Activated naive CD8-positive, alpha-beta T cell treated with anti-CD3 and anti-CD28 coated beads, Interleukin-2, amount 10 ng/mL, durations not matched to agents 7 days and 5 days (primary cell): Measurements from ENCODE around the gene RAVER1. TPM values are rescaled to one million over a fixed set of nuclear protein-coding genes. Genes with fewer than 3 reads are reported as not detected.
A peak's percentile ranks its signal among the peaks of the same experiment; 100 is the strongest.

Experiments used
- ATAC-seq: fragments of 150-1000 bp; cut with Tn5 transposase; one replicate; pipeline ENCODE4 v1.10.0; 2021; ENCODE audit warnings: low read depth, moderate library complexity
- POLR2A ChIA-PET: fragments of 350-600 bp; sonication (Branson Sonifier 250); formaldehyde crosslinking; loops from one replicate; lab custom pipeline; 2021; ENCODE audit warnings: antibody characterized with exemption; lab: Charles Lee
- DNase-seq: peaks from one replicate; pipeline ENCODE4 v3.0.0; 2021
- H3K27ac Mint-ChIP-seq: one replicate; pipeline ENCODE4 v1.8.0; 2022; ENCODE audit warnings: mild to moderate bottlenecking, mixed read lengths
- H3K27me3 Mint-ChIP-seq: one replicate; pipeline ENCODE4 v1.8.0; 2022; ENCODE audit warnings: mild to moderate bottlenecking, moderate library complexity, mixed read lengths
- H3K36me3 Mint-ChIP-seq: one replicate; pipeline ENCODE4 v1.8.0; 2021; ENCODE audit warnings: mild to moderate bottlenecking, mixed read lengths
- H3K4me1 Mint-ChIP-seq: one replicate; pipeline ENCODE4 v1.8.0; 2021; ENCODE audit warnings: mixed read lengths
- H3K4me3 Mint-ChIP-seq: one replicate; pipeline ENCODE4 v1.8.0; 2022; ENCODE audit warnings: mild to moderate bottlenecking, moderate library complexity, mixed read lengths
- H3K9me3 Mint-ChIP-seq: one replicate; pipeline ENCODE4 v1.8.0; 2021; ENCODE audit warnings: mixed read lengths
- total RNA-seq, 2 experiments: library from RNA; stranded (reverse); gene quantifications; one replicate each; pipeline ENCODE4 v1.2.3, GENCODE V29; 2021

Gene RAVER1
- total RNA-seq, 2 experiments from 2014 or later = 77.9 to 78.5 TPM

DNA sequence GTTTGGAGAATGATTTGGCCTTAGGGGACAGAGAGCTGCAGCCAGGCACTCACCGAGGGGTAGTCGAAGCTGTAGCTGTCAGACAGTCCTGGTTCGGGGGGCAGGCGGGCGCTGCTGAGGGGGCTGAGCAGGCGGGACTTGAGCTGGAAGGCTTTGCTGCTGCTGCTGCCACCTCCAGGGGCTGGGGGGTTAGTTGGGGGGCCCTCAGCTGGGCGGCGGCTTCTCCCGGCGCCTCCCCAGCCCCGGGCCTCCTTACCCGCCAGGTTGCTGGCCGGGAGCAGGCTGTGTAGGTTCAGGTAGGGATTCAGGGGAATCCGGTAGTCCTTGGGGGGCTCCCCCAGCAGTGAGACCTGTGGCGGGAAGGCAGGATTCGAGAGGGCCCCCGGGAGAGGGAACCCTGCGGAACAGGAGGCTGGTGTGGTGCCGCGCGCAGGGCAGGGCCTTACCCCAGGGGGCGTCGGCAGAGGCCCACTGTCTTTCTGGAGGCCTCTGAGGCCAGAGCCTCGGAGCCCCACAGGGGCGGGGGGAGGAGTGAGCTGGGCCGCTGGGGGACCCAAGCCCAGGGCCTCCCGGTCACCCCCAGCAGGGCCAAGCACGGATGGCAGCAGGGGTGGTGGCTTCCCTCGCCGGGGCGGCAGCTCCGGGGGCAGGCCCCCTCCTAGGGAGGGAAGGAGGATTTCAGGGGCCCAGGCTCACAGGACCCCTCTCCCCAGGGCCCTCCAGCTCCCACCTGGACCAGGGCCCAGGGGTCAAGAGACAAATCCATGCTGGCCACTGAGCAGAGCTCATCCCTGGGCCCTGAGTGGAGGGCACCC, 12.5 kb downstream of the RAVER1 start:
- H3K4me3 Mint-ChIP-seq = no peak overlapping the region
- no peaks in the 10 kb centered on the region for H3K27me3 Mint-ChIP-seq
- peaks cover 4% of the 10 kb centered on the region for H3K4me1 Mint-ChIP-seq
- H3K27ac Mint-ChIP-seq = no peak overlapping the region
- no peaks in the 10 kb centered on the region for H3K9me3 Mint-ChIP-seq
- DNase-seq (no peak), ATAC-seq (no peak)
- H3K36me3 Mint-ChIP-seq = peaks cover 15% of the 10 kb centered on the region
- POLR2A ChIA-PET = interaction anchor here (0.6 to 0.7 kb wide), 2 partner anchors 614 to 1238 kb away, joined by 3 read pairs; partner anchors contain the start of gene ELOF1

DNA sequence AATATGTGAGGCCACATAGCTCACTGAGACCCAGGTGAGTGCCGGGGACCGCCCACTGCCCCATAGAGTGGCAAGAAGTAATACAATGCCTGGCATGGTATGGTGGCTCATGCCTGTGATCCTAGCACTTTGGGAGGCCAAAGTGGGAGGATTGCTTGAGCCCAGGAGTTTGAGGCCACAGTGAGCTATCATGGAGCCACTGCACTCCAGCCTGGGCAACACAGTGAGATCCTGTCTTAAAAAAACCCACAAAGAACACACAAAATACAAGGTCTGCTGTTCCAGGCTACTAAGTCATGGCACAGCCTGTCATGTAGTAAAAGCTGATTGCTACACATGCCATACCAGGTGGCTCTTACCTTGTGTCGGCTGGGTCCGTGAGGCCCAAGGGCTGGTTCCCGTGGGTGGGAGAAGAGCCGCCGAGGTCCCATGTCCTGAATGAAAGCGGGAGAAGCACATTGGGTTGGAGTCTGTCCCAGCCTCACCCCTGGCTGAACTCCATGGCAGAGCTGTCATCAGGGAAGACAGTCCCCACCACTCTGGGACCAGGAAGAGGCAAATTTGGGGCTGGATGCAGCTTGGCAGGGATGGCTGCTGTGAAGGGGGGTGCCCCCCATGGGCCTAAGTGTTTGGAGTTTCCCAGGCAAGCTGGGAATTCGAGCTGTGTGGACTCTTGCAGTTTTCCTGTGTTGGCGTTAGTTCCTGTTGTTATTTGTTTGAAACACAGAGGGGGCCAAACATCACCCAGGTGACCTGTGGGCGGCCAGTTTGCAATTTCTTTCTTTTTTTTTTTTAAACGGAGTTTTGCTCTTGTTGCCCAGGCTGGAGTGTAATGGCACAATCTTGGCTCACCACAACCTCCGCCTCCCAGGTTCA, 14.3 kb downstream of the RAVER1 start:
- ATAC-seq (no peak), DNase-seq (no peak)
- no peak overlapping the region for H3K4me3 Mint-ChIP-seq
- peaks cover 15% of the 10 kb centered on the region for H3K36me3 Mint-ChIP-seq
- H3K27me3 Mint-ChIP-seq = no peaks in the 10 kb centered on the region
- no peak overlapping the region for H3K27ac Mint-ChIP-seq
- peaks cover 11% of the 10 kb centered on the region for H3K4me1 Mint-ChIP-seq
- H3K9me3 Mint-ChIP-seq = no peaks in the 10 kb centered on the region
- POLR2A ChIA-PET = interaction anchor here (1.1 to 1.4 kb wide), 2 partner anchors 14 to 70 kb away, joined by 3 read pairs; partner anchors contain the start of gene RAVER1

- no peaks in the 10 kb centered on the region for H3K27me3 Mint-ChIP-seq
- H3K36me3 Mint-ChIP-seq = peaks cover 15% of the 10 kb centered on the region
- no peak for DNase-seq
- peaks cover 11% of the 10 kb centered on the region for H3K4me1 Mint-ChIP-seq
- ATAC-seq = no peak
- H3K9me3 Mint-ChIP-seq = no peaks in the 10 kb centered on the region
- H3K4me3 Mint-ChIP-seq = no peak overlapping the region
- H3K27ac Mint-ChIP-seq = no peak overlapping the region
- POLR2A ChIA-PET = interaction anchor here (1.1 to 1.6 kb wide), 3 partner anchors 15 to 71 kb away, joined by 3 to 7 read pairs (median 3); partner anchors contain the start of gene RAVER1
These were observed 15.4 kb downstream of the RAVER1 start for GRCh38 chr19:10317857-10318462.

DNA sequence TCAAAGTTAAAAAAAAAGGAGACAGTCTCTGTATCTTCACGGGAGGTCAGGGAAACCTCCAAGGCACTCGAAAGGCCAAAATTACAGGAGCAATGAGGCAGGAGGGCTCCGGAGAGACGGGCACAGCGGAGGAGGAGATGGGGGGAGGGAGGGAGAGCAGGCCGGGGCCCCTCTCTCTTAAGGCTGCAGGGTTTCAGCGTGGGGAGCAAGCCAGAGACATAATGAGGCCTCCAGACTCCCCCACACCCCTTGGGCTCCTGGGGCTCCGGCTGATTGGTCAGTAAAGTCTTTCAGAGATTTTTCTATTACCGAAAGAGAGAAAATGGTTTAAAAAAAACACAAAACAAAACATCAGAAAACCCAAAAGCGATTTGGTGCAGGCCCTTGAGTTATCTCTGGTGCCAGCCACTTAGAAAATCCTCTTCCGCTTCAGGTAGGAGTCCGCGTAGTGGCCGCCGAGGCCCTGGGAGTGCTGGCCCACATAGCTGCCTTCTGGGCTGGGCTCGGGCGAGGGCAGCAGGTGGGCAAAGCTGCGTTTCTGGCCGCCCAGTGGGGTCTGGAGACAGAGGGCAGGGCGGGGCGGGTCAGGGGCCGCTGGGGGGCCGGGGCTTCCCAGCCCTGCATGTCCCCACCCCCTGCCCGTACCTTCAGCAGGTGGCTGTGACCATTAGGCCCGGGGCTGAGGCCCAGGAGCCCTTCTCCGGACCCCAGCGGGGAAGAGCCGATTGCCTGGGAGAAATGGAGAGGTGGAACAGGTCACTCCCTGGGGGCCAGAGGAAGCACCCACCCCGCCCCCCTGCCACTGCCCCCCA, 16.1 kb downstream of the RAVER1 start:
- ATAC-seq = no peak
- DNase-seq = no peak
- no peak overlapping the region for H3K4me3 Mint-ChIP-seq
- H3K36me3 Mint-ChIP-seq = peaks cover 15% of the 10 kb centered on the region
- no peaks in the 10 kb centered on the region for H3K27me3 Mint-ChIP-seq
- no peak overlapping the region for H3K27ac Mint-ChIP-seq
- peaks cover 11% of the 10 kb centered on the region for H3K4me1 Mint-ChIP-seq
- POLR2A ChIA-PET = interaction anchor here (1.4 to 1.6 kb wide), 2 partner anchors 16 to 72 kb away, joined by 3 to 7 read pairs; partner anchors contain the start of gene RAVER1
- H3K9me3 Mint-ChIP-seq = no peaks in the 10 kb centered on the region

DNA sequence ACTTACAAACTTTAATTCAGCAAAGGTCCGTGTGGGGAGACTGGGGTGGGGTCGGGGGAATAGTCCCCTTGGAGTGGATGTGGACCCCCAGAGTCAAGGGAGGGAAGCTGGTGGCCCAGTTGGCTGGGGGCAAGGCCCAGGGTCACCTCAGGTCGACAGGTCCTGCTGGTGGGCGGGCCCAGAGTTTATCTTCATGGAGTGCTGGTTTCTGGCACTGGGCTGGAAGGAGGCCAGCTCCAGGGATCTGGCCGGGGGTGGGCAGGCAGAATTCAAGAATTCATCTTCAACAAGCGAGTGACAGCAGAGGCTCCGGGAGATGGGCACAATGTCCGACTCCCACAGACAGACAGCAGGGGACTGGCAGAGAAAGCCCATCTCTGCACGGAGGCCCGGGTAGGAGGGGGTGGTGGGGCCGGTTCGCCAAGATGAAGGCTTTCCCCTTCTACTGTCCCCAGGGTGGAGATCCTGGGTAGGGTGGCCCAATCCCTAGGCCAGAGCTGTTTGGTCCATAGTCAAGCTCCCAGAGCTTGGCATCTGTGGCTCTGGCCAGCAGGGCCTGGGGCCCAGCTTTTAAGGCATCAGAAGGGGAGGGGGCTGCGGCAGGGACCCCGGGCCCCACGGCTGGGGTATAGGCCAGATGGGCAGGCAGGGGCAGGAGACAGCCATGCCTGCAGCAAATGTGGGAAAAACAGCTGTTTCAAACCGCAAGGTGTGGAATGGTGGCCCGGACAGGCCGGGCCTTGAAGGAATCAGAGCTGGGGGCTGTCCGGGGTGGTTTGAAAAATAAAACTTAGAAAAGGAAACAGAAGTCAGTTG, 16.9 kb downstream of the RAVER1 start:
- H3K4me3 Mint-ChIP-seq = peak overlapping the region; percentile 93
- no peak for DNase-seq
- H3K36me3 Mint-ChIP-seq = peaks cover 11% of the 10 kb centered on the region
- no peak for ATAC-seq
- H3K27ac Mint-ChIP-seq = peak overlapping the region; percentile 77
- peaks cover 11% of the 10 kb centered on the region for H3K4me1 Mint-ChIP-seq
- no peaks in the 10 kb centered on the region for H3K27me3 Mint-ChIP-seq
- POLR2A ChIA-PET = interaction anchor here (1.6 to 2.2 kb wide), 2 partner anchors 17 to 46 kb away, joined by 7 to 8 read pairs; partner anchors contain the start of genes ICAM1 and RAVER1
- no peaks in the 10 kb centered on the region for H3K9me3 Mint-ChIP-seq

DNA sequence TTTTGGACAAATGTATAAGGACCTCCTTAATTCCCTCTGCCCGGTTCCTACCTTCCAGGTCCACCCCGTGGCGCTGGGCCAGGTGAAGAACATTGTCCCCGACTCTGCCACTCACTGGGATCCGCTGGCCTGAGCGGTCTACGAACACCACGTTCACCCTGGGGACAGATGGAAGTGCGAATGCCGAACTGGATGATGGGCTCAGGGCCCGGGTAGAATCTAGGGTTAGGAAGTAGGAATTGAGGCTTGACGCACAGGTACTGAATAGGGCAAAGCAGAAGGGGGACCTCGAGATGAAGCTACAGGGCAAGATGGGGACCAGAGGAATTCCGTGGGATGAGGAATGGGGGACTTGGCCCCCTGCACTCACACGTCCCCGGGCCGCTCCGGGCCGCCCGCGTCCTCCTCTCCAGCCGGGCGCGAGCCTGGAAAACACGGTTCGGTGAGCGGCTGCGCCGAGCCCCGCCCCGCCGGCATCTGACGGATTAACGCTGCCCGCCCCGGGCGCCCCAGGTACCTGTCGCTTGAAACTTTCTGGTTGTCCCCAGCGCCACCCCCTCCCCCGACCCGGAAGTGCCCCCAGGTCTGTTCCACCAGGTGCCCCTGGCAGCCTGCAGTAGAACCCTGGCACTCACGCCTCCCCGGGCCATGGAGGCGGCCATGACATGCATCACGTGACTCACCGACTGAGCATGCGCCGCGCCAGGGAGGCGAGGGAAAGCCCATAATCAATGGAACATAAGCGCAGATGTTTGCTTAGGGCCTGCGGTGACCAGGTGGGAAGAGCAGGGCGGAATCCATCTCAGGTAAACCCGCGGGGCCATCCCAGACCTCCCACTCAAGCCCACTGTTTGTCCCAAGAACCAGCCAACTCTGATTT, 17.8 kb downstream of the RAVER1 start, which contains the start of gene FDX2:
FDX2 (minus strand) TSS at position 681 of the 880 bp plus-strand sequence; CDS start at position 662, 19 bp downstream.
- ATAC-seq (peak; percentile 86), DNase-seq (peak; percentile 91)
- Mint-ChIP-seq H3K36me3 (peaks cover 11% of the 10 kb centered on the region), H3K9me3 (no peaks in the 10 kb centered on the region), H3K4me3 (peak within 1 kb of the TSS; percentile 93), H3K27me3 (no peaks in the 10 kb centered on the region), H3K4me1 (peaks cover 11% of the 10 kb centered on the region), H3K27ac (peak within 1 kb of the TSS; percentile 78)
- POLR2A ChIA-PET = interaction anchor here (0.7 to 2.2 kb wide), 3 partner anchors 18 to 380 kb away, joined by 4 to 8 read pairs (median 5); partner anchors contain the start of genes ICAM1 and RAVER1

DNA sequence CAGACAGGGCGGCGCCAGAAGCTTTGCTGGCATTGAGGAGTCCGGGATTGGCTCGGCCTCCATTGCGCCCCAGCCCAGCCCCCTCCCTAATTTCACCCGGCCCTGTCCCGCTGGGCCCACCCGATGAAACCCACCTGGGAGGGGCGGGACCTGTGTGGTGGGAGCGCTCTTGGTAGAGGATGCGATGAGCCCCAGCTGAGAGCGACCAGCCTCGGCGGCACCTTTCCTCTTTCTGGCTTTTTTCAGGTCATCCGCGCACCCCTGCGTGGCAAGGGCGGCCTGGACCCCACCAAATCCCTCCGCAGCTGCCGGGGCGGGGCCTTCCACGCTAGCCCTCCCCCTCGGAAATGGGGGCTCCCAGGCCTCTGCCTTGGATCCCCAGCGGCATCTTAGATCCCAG, 23.9 kb downstream of the RAVER1 start, which contains the start of gene ZGLP1:
ZGLP1 (minus strand) TSS at position 393 of the 400 bp plus-strand sequence.
- no peak within 1 kb of the TSS for H3K4me3 Mint-ChIP-seq
- no peak for ATAC-seq
- H3K27me3 Mint-ChIP-seq = no peaks in the 10 kb centered on the region
- POLR2A ChIA-PET = no interaction called here
- no peaks in the 10 kb centered on the region for H3K36me3 Mint-ChIP-seq
- DNase-seq = no peak
- no peaks in the 10 kb centered on the region for H3K9me3 Mint-ChIP-seq
- H3K27ac Mint-ChIP-seq = no peak within 1 kb of the TSS
- no peaks in the 10 kb centered on the region for H3K4me1 Mint-ChIP-seq

DNA sequence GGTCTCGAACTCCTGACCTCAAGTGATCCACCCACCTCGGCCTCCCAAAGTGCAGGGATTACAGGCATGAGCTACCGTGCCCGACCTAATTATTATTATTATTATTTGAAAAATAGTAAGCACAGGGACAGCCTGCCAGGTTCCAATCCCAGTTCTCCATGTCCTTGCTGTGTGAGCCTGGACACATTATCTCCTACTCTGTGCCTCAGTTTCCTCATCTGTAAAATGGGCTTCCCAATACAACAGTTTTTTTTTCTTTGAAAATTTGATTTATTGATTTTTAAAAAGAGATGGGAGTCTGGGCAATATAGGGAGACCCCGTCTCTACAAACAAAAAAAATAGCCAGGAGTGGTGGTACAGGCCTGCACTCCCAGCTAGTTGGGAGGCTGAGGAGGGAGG, 27.0 kb downstream of the RAVER1 start:
- no peak overlapping the region for H3K27ac Mint-ChIP-seq
- peaks cover 3% of the 10 kb centered on the region for H3K27me3 Mint-ChIP-seq
- ATAC-seq = no peak
- no peaks in the 10 kb centered on the region for H3K36me3 Mint-ChIP-seq
- no peak overlapping the region for H3K4me3 Mint-ChIP-seq
- POLR2A ChIA-PET = no interaction called here
- DNase-seq = no peak
- H3K9me3 Mint-ChIP-seq = no peaks in the 10 kb centered on the region
- H3K4me1 Mint-ChIP-seq = no peaks in the 10 kb centered on the region

DNA sequence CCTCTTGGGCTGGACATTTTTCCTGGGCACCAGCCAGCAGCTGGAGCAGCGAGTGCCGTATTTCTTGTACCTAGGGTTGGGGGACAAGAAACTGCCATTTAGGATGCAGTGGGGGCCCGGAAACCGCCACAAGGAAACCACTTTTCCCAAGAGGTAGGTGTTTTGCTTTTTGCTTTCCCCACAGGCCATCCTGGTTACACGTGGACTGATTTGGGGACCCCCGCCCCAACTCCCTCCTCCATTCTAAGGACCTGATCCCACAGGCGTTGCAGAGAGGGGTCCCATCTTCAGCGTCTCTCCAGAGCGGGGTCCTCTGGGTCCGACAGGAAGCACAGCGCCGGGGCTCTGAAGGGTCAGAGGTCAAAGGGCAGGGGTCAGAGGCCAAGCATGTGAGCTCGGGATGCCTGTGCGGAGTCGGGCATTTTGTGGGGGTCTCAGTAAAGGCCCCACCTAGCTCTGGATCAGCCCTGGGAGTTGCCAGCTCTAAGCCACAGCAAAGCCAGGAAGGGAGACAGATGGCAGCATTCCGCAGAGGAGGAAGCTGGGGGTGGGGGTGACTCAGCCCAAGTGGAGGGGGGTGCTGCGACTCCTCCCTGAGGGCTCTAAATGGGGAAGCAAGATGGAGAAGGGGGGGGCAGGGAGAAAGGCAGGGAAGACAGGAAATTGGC, 28.1 kb downstream of the RAVER1 start:
- no peak overlapping the region for H3K4me3 Mint-ChIP-seq
- no peaks in the 10 kb centered on the region for H3K4me1 Mint-ChIP-seq
- H3K27ac Mint-ChIP-seq = no peak overlapping the region
- POLR2A ChIA-PET = no interaction called here
- H3K27me3 Mint-ChIP-seq = peaks cover 6% of the 10 kb centered on the region
- ATAC-seq (no peak), DNase-seq (no peak)
- H3K36me3 Mint-ChIP-seq = no peaks in the 10 kb centered on the region
- no peaks in the 10 kb centered on the region for H3K9me3 Mint-ChIP-seq

DNA sequence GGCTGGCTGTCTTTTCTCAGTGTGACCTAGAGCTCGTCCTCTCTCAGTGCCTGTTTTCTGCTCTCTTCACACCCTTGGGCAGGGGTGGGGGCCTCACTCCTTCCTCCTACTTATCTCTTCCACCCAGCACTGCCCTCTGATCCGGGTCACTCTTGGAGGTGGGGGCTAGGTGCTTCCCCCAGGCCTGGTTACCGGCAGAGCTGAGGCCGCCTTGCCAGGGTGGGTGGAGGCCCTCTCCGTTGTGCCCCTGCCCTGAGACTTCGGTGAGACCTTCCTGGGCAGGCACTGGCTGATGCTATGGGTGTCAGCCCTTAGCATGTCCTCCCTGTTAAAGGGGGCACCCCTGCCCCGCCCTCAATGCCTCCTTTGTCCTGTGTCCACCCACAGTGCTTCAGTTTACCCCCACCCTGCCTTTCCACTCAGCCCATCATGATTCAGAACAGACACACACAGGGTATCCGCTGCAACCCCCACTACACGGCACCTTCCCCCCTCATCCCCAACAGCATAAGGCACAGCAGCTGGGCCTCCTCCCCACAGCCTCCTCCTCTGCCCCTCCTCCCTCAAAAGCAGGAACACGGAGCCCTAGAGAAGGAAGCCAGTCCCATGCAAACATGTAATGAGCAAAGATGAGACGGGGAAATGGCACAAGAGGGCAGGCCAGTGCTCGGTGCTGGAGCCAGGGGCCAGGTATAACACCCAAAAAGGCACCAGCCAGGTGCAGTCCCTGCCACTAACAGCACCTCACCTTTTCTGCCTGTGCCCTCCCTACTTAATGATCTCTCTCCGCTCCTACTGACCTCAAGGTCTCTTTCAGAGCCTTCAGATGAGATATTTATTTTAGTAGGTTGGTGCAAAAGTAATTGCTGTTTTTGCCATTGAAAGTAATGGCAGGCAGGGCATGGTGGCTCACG, 33.5 kb downstream of the RAVER1 start:
- ATAC-seq (no peak), DNase-seq (no peak)
- H3K27me3 Mint-ChIP-seq = peaks cover 26% of the 10 kb centered on the region
- POLR2A ChIA-PET = no interaction called here
- H3K27ac Mint-ChIP-seq = no peak overlapping the region
- H3K36me3 Mint-ChIP-seq = peaks cover 3% of the 10 kb centered on the region
- H3K9me3 Mint-ChIP-seq = no peaks in the 10 kb centered on the region
- H3K4me3 Mint-ChIP-seq = no peak overlapping the region
- peaks cover 6% of the 10 kb centered on the region for H3K4me1 Mint-ChIP-seq
